Stimulated activated CD4-positive, alpha-beta T cell treated with anti-CD3 and anti-CD28 coated beads, Interleukin-4, amount 100 ng/mL, for 1 hour (primary cell): ENCODE data around the gene CETN1.

Source experiments
- DNase-seq: peaks from one replicate; pipeline ENCODE4 v3.0.0-alpha.2; 2020

Gene CETN1

DNA sequence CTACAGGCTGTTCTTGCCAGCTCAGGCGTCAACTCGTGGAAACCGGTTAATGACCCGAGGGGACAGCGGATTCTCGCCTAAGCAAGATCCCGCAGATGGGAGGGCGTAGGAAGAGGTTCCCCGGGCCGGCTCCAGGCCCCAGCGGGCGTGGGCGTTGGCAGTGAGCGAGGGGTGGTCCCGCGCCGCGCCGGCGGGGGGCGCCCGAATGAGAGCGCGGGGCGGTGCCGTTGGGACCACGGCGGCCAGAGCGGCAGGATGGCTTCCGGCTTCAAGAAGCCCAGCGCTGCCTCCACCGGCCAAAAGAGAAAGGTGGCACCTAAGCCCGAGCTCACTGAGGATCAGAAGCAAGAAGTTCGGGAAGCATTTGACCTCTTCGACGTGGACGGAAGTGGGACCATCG is at the start of gene CETN1:
CETN1 (plus strand) TSS at position 227 of the 400 bp plus-strand sequence; CDS start at position 256, 29 bp downstream.
- DNase-seq = no peak

GRCh38 chr18:532018-532417 is 48.2 kb upstream of the CETN1 start:
- no peak for DNase-seq

DNA sequence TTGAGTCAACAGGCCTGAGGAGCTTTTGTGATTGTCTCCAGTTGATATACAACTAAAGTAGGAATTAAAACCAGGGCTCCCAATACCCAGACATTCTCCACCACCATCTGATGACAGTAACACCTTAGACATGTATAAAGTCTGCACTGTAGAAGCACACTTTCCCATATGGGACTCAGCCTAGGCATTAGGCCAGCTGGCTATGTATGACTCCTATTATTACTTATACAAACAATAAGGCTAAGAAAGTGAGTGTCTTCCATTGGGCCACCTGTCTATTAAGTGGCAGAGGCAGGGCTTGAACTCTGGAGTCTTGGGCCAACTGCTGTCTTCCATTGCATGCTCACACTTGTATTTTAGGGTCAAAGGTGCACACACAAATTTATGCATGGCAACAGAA is 47.5 kb upstream of the CETN1 start:
- DNase-seq = no peak

GRCh38 chr18:533995-534601 is 46.1 kb upstream of the CETN1 start:
- no peak for DNase-seq

DNA sequence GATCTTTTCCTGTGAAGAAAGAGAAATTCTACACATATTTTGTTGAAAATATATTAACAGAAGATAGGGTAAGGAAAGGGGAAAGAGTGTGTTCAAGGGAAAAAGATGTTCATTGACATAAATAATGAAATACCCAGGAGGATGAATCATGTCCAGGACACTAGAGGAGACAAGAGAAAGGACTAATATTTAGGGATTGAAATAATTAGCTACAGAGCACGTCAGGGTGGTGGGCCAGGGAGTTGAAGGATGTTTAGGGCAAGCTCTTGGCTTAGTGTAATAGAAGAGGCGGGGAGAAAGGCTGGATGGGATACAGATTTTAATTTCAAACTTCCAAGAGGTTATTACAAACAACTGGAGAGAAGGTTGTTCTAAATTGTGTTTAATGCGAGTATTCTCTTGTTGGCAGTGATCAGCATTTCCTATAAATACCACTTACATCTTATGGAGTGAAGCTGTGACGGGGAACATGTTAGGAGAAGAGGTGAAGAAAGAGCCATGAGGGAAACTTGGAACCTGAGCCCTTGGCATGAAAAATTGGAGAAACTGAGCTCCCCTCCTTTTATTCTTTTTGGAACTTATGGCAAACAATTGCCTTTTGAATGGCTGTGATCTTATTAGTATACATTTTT is 36.6 kb upstream of the CETN1 start:
- no peak for DNase-seq

GRCh38 chr18:549967-550366 is 30.2 kb upstream of the CETN1 start:
- no peak for DNase-seq

DNA sequence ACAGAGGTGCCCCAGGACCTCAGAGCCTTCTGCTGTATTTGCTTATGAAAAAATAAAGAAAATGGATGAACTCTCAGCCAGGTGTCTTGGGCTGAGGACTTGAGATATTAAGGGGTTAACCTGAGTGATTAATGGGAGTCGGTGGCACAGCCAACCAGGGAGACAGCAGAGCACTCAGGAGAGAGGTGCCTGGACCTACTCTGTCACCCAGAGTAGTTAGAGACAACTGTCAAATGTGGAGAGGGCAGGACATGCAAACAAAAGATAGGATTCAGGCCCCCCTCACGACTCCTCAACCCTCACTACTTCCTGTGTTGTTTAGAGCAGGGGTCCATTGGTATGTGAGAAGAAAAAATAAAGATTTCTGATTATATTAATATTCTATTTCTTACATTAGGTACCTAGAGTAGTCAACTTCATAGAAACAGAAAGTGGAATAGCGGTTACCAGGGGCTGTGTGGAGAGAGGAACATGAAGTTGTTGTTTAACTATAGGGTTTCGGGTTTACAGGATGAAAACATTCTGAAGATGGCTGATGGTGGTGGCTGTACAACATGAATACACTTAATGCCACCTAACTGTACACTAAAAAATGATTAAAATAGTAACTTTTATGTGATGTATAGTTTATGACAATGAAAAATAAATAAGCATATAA is 28.6 kb upstream of the CETN1 start:
- DNase-seq = no peak

DNA sequence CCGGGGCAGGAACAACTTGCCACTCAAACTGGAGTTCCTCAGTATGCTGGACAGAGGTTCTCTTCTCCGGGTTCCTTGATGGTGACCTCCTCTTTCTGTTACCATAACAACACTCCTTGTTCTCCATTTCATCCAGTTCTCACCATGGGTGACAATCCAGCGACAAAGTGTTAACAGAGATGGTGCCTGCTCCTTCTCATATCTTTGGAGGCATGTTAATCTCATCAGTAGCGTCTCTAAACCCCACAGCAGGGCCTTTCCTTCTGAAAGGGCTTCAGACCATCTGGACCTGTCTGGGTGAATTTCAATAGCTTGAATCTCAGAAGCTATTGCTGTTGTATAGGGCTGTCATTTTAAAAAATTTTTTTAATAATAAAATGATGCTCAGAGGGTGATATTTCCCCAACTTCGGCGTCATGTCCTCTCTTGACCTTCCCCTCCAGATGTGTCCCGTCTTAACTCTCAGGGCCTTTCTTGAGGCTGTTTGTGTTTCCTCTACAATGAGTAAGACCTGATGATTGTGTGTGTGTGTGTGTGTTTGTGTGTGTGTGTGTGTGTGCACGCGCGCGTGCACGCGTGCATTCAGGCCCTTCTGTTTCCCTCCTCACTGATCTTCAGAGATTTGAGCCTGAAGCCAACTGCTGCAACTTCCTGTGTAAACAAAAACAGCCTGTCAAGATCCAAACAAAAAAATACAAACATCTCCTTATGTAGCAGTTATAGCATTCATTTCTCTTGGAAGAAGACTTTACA is 24.3 kb upstream of the CETN1 start:
- DNase-seq = no peak

- no peak for DNase-seq
These were observed 15.2 kb upstream of the CETN1 start for GRCh38 chr18:564708-565561.

DNA sequence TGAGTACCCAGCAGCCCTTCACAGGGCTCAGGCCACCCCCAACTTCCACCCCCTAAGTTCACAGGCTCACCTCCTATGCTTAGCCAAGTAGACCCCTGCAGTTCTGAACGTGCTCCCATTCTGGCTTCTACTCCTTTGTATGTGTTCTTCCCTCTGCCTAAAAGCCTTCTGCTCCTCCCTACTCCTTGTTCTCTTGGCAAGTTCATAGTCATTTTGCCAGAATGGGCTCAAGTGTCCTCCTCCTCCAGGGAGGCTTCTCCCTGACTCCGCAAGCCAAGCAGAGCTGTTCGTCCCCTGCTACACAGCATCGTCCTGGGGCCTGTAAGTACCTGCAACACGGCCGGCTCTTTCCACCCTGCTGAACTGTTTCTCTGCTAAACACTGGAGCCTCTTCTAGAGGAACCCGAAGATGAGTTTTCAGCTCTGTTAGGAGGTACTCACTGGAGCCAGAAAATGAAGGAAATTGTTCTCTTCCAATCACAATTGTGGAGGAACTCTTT is 14.6 kb upstream of the CETN1 start:
- DNase-seq = no peak

- no peak for DNase-seq
These were observed 13.1 kb upstream of the CETN1 start for GRCh38 chr18:567122-567521.

- no peak for DNase-seq
These were observed 11.4 kb upstream of the CETN1 start for GRCh38 chr18:568731-569130.

GRCh38 chr18:570256-570655 is 9.9 kb upstream of the CETN1 start:
- no peak for DNase-seq

DNA sequence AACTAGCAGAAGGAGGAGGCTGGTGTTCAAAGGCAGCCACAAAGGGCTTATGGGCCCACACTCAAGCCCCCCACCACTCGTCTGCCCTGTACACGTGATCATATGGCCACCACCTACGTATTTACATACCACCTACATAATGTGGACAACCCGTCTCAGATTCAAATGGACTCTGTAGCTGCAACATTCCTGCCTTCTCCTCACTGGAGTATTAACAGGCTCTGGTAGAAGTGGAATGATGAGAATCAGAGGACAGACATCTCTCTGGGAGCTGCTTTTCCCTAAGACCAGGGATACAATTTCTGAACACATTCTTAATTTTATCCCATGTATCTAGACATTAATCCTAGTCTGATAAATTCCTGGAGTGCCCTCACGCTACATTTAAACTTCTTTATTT is 9.5 kb upstream of the CETN1 start:
- DNase-seq = no peak

DNA sequence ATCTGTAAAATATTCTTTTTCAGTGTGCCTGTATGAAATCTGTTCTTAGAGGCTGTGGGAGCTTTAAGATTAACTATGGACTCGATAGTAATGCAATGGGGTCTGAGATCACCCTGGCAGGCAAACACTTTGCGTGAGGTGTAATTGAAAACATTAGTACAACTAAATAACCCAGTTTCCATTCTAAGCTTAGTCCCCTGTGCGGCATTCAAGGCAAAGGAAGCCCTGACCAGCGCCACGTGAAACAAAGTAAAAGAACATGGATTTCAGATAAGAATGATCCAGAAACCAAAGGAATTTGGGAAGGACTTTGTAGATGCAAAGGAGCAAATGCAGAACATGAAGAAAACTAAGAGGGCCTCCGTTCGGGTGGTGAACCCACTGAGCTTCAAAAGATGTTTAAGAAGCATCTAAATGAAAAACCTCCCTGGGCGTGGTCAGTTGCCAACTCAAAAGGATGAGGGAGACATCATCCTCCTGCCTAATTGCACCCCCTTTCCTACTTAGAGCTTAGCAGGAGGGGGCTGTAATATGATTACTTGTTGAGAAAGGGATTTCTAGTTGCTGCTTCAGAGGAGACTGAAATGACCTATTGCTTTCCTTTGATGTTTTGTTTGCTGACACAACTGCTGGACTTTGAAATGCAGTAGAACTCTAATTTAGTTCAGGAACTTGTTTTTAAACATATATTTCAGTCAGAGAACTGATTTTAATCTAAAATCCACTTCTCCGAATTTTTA is 7.9 kb upstream of the CETN1 start:
- DNase-seq = no peak

- DNase-seq = no peak
These were observed 7.3 kb upstream of the CETN1 start for GRCh38 chr18:572831-573289.

DNA sequence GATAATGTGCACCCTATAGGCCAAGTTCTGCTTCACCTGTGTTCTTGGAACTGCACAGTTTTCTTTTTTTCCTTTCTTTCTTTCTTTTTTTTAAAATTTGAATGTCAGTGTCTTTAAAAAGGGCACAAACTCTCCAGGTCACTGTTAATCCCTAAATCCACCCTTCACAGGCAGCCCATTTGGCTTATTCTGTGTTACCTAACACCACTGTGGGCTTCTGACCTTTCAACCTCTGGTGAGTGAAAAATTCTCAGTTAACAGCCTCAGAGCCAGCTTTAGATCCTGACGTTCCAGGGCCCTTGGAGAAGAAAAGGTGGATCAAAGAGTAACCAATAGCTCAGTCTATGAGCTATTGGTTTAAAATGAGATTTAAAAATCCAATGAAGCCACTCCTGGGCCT is 6.8 kb upstream of the CETN1 start:
- no peak for DNase-seq

- DNase-seq = no peak
These were observed 5.9 kb upstream of the CETN1 start for GRCh38 chr18:574149-574860.

- no peak for DNase-seq
These were observed 5.1 kb upstream of the CETN1 start for GRCh38 chr18:574865-575645.

DNA sequence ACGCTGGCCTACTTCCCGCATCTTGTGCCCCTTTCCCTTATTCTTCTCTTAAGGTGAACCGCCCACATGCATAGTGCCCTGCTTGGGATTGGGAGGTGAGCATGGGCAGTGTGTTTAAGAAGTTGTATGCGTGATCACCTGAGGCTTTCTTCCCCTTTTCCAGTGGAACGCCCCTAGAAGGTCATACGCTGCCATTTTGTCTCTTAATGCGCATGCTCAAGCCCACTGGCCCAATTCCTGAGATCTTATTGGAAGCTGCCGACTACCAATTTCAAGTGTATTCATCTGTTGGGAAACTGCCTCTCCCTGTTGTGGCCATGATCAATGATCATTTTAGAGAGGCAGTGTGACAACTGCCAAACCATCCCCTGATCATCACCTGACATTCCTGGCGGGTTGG is 3.3 kb upstream of the CETN1 start:
- DNase-seq = no peak
